Stimulated activated CD4-positive, alpha-beta T cell treated with anti-CD3 and anti-CD28 coated beads, Interleukin-15, amount 100 ng/mL, for 1 hour (primary cell): Measurements from ENCODE around the gene SLC24A2.
"Not testable (repeated sequence)": the region's sequence is repeated elsewhere in the genome, so short reads cannot be mapped to it uniquely, and the experiment has no call there.

Experiments
- DNase-seq, 2 donors: peaks; one replicate each; pipeline ENCODE4 v3.0.0-alpha.2; 2020; ENCODE audit warnings: low read depth in 1 of 2, low spot score in 1 of 2

SLC24A2 gene

GRCh38 chr9:19788614-19789271, at the start of gene SLC24A2:
TSS of gene SLC24A2 (minus strand) at chr9:19789037.
- DNase-seq = no peak

DNA sequence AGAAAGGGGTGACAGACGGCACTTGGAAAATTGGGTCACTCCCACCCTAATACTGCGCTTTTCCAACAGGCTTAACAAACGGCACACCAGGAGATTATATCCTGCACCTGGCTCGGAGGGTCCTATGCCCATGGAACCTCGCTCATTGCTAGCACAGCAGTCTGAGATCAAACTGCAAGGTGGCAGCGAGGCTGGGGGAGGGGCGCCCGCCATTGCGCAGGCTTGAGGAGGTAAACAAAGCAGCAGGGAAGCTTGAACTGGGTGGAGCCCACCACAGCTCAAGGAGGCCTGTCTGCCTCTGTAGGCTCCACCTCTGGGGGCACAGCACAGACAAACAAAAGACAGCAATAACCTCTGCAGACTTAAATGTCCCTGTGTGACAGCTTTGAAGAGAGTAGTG, 44.5 kb upstream of the SLC24A2 start:
- DNase-seq = not testable (repeated sequence)

GRCh38 chr9:19830796-19831195, 42.0 kb upstream of the SLC24A2 start:
- DNase-seq = no peak

DNA sequence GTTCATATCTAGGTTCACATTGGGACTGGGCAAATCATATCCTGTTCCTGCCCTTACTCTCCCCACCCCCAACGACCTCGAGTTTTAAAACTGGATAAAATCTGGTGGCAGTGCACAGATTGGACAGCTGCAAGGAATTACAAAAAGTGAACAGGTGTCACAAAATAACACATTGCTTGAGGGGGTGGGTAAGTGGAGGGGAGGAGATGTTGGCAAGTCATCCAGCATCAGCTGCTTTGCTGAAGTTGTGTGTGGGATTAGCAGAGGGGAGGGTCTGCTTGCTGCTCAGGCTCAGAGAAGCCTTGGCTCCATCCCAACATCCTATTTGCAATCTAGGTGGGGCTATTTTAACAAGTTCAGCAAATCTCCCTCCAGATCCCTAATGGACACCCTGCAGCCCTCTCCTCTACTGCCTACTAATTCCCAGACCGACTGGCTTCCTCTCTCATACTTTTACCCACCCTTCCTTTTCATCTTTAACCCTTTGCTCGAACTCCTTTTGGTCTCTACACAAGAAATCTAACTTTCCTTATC, 39.8 kb upstream of the SLC24A2 start:
- DNase-seq = no peak

GRCh38 chr9:19816769-19817168, 27.9 kb upstream of the SLC24A2 start:
- DNase-seq = no peak

GRCh38 chr9:19812194-19812593, 23.4 kb upstream of the SLC24A2 start:
- no peak for DNase-seq

- DNase-seq = no peak
These were observed 20.8 kb upstream of the SLC24A2 start for GRCh38 chr9:19809422-19810269.

DNA sequence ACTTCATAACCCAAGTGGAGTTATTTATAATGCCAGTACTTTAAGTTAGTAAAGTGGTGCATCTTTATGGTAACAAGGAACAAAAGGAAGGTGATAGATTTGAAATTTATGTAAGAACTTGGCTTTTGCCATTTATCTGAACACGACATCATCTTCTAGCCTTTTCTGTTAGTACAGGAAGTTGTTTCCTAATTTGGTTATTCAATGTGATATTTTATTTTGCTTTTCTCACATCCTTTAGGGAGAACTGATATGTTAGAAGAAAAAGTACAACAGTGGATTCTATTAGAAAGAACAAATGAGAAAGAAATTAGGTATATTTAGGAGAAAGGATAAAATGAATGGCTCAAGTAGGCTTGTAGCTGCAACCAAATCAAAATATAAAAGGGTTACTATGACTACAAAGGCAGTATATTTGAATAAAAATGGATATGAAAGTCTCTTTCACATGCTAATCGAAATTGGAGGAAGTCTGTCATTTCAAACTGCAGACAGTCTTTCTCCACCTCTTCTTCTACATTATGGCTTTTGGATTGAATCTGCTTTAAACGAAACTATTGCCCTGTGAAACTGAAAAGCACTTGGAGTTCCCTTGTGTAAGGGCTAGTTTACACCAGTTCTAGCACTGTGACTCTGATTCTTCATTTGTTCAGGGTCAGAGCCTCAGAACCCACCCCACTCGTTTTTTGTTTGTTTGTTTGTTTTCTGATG, 18.5 kb upstream of the SLC24A2 start:
- DNase-seq = no peak

DNA sequence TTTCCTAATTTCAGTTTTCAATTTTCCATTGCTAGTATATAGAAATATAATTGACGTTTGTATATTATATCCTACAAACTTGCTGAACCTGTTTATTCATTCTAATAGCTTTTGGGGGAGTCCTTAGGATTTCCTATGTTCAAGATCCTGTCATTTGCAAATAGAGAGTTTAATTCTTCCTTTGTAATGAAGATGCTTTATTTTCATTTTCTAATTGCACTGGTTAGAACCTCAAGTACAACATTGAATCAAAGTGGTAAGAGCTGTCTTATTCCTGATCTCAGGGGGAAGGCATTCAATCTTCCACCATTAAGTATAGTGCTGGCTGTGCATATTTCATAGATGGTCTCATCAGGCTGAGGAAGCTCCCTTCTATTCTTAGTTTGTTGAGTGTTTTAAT, 15.6 kb upstream of the SLC24A2 start:
- no peak for DNase-seq

GRCh38 chr9:19800884-19801283, 12.0 kb upstream of the SLC24A2 start:
- DNase-seq = no peak

DNA sequence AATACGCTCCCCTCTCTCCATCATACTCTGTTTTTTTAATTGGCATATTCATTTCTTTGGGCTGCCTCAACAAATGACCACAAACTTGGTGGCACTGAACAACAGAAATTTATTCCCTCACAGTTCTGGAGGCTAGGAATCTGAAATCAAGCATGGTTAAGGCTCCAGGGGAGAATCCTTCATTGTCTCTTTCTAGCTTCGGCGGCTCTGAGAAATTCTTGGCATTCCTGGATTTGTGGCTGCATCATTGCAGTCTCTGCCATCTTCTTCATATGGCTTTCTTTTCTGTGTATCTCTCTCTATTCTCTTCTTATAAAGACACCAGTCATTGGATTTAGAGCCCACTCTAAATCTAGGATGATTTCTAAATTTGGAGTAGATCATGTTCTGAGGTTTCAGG, 10.9 kb upstream of the SLC24A2 start:
- no peak for DNase-seq

GRCh38 chr9:19788152-19788551, 685 bp downstream of the SLC24A2 start:
- DNase-seq = no peak

GRCh38 chr9:19787672-19788071, 1.2 kb downstream of the SLC24A2 start:
- DNase-seq = no peak

DNA sequence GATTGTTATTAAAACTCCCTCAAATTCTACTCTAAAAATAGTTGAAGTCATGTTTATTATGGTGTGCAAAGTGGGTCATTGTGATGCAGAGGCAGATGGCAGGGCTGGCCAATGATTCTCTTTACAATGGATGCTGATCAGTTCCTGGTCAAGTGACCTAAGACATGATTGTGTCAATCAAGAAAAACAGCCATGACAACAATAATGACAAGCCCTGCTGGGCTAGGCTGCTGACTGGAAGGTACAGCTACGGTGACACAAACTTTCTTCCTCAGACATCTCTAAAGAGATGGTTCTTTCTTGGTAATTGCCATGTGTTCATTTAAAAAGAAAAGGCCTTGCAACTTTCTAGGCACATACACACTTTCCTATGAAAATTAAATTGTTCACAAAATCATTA, 3.6 kb downstream of the SLC24A2 start:
- DNase-seq = no peak

- no peak for DNase-seq
These were observed 4.7 kb downstream of the SLC24A2 start for GRCh38 chr9:19784136-19784535.

- DNase-seq = no peak
These were observed 5.3 kb downstream of the SLC24A2 start for GRCh38 chr9:19783500-19783899.

DNA sequence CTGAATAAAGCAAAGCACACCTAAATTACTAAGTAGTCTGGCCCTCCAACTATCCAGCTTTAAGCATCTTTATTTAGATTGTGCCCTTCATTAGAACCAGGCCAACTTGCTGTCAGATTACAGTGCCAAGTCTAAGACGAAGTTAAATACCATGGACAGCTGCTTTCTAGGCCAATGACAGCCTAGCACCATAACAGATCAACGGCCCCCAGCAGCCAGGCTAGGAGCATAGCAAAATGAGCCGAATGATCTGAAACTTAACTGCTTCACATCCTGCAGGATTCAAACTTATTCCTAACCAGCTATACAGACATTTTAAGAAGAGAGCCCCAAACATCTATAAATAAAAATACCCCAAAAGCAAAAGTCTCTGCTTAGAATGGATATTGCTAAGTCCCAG, 6.8 kb downstream of the SLC24A2 start:
- DNase-seq = no peak

- no peak for DNase-seq
These were observed 7.6 kb downstream of the SLC24A2 start for GRCh38 chr9:19781240-19781639.

DNA sequence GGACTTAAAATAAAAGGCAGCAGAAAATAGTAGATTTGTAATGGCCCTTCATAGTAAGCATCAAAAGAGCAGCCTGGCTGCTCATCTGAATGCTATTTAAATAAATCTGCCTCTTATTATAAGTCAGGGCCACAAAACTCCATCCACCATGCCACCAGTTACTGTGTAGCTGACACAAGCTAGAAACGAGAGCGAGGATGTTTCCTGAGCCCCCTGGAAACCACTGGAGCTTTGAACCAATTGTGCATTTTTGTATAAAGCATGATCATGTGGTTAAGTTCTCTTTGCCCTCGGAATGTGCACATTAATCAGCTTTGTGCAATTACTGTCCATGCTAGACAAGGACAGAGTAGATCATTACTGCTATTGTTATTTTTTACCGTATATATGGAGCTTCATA, 17.4 kb downstream of the SLC24A2 start:
- no peak for DNase-seq

DNA sequence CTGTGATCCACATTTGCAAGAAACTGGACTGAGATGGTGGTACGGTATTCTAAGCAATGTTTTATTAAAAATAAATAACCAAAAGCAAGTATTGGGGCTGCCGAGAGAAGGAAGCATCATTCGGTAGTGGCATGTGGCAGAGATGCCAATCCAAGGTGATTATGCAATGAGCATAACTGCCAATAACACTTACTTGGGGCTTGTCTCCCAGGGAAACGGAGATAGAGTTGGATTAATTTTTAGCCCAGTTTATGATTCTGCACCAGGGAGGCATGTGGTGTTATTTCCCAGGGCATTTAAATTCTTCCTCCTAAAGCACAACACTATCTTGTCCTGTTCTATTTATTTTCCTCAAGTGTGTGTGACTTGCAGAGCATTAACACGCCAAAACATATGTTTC, 17.9 kb downstream of the SLC24A2 start:
- DNase-seq = no peak

GRCh38 chr9:19769213-19769612, 19.6 kb downstream of the SLC24A2 start:
- DNase-seq = no peak

DNA sequence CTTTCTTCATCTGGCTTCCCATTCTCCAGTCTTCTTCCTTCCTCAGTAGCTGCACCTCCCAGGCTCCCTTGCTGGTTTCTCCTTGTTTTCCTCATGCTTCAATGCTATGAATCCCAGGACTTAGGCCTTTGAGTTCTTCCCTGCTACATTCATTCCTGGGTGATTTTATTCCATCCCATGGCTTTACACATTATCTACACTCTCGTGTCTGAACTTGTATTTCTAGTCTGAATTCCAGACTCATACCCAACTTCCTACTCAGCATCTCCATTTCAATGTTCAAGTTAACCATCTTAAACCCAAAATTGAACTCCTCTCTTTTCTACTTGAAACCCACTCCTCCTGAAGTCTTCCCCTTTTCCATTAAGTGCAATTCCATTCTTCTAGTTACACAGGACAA, 20.0 kb downstream of the SLC24A2 start:
- DNase-seq = no peak
